Upper lobe of right lung (tissue), 1 donor: Measurements from ENCODE around the gene SUPT20H. TPM values are rescaled to one million over a fixed set of nuclear protein-coding genes. Genes with fewer than 3 reads are reported as not detected.

Experiments used
- ATAC-seq: fragments of 200-7000 bp; cut with Tn5 transposase; one replicate; pipeline ENCODE4 v1.9.1; 2020; ENCODE audit warnings: mild to moderate bottlenecking, moderate library complexity
- DNase-seq: peaks from one replicate; pipeline ENCODE4 v3.0.0-alpha.2; 2020
- H3K27ac ChIP-seq: fragments of 200-600 bp; one replicate; pipeline ENCODE4 v1.8.0; 2022
- H3K27me3 ChIP-seq: fragments of 200-600 bp; one replicate; pipeline ENCODE4 v1.8.0; 2022; ENCODE audit warnings: mild to moderate bottlenecking
- H3K36me3 ChIP-seq: fragments of 200-600 bp; one replicate; pipeline ENCODE4 v1.8.0; 2022
- H3K4me1 ChIP-seq: fragments of 200-600 bp; one replicate; pipeline ENCODE4 v1.8.0; 2022
- H3K4me3 ChIP-seq: fragments of 200-600 bp; one replicate; pipeline ENCODE4 v1.8.0; 2022; ENCODE audit warnings: mild to moderate bottlenecking
- H3K9me3 ChIP-seq: fragments of 200-600 bp; one replicate; pipeline ENCODE4 v1.8.0; 2022
- intact Hi-C: fragments of 100-400 bp; cut with DNase I; formaldehyde crosslinking; loops from one replicate; pipeline ENCODE4 v1.11.0; 2022
- total RNA-seq: library from RNA; stranded (reverse); fragmentation: NEBNext Ultra II Directional; extraction: Animal tissue kit (Norgen Biotek cat#: 25700); gene quantifications from one replicate; pipeline ENCODE4 v1.2.1, GENCODE V29; 2021
- TF ChIP-seq, protein P1 (sequence below): fragments of 200-600 bp; IDR thresholded peaks from one replicate; pipeline ENCODE4 v1.8.0; 2022; ENCODE audit warnings: antibody characterized with exemption
- donor health status: DM: no; HTN: yes; CAD: no; lungs with severe emphysema.

Gene SUPT20H
- total RNA-seq, 1 donor from 2014 or later, result 60.3 TPM

DNA sequence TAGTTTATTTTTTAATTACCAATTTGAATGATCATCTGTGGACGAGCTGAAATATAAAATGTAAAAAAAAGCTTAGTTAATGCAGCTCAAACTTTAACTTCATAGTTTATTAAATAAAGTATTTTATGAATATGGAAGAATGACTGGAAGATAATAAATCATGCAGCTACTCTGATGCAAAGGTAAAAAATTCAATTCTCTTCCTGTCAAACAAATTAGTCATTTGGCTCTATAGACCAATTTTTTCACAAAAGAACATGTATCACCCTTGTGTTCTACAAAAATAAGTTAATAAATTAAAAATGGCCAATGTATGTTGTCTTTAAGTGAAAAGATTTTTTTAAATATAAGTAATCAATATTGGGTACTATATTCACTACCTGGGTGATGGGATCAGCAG is 32.7 kb downstream of the SUPT20H start:
- Histone ChIP-seq H3K27me3 (no peaks in the 10 kb centered on the region), H3K4me1 (no peaks in the 10 kb centered on the region), H3K4me3 (no peak overlapping the region), H3K27ac (no peak overlapping the region), H3K36me3 (peaks cover 100% of the 10 kb centered on the region), H3K9me3 (no peaks in the 10 kb centered on the region)
- no peak for DNase-seq
- TF ChIP-seq, protein P1, sequence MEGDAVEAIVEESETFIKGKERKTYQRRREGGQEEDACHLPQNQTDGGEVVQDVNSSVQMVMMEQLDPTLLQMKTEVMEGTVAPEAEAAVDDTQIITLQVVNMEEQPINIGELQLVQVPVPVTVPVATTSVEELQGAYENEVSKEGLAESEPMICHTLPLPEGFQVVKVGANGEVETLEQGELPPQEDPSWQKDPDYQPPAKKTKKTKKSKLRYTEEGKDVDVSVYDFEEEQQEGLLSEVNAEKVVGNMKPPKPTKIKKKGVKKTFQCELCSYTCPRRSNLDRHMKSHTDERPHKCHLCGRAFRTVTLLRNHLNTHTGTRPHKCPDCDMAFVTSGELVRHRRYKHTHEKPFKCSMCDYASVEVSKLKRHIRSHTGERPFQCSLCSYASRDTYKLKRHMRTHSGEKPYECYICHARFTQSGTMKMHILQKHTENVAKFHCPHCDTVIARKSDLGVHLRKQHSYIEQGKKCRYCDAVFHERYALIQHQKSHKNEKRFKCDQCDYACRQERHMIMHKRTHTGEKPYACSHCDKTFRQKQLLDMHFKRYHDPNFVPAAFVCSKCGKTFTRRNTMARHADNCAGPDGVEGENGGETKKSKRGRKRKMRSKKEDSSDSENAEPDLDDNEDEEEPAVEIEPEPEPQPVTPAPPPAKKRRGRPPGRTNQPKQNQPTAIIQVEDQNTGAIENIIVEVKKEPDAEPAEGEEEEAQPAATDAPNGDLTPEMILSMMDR, result no peak
- intact Hi-C loops, result no loop called here
- ATAC-seq, result no peak

DNA sequence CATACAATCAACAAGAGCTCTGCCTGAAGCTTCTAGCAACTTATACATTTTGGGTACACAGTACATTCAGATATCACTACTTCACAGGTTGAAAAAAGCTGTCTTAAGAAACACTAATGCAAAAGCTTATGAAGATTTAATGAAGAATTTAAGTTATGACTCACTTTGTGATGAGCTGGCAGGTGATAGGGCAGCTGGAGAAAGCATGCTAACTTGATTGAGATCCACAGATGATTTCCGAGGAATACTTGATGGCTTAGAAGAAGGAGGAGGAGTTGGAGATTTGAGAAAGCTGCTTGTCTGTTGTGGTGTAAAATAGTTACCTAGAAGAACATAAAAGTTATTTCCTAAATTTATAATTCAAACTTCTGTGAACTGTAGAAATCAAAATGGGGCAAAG is 35.6 kb downstream of the SUPT20H start:
- Histone ChIP-seq H3K27me3 (no peaks in the 10 kb centered on the region), H3K9me3 (no peaks in the 10 kb centered on the region), H3K27ac (no peak overlapping the region), H3K4me1 (no peaks in the 10 kb centered on the region), H3K4me3 (no peak overlapping the region), H3K36me3 (peaks cover 100% of the 10 kb centered on the region)
- no peak for ATAC-seq
- intact Hi-C loops, result no loop called here
- TF ChIP-seq, protein P1, result no peak
- DNase-seq, result no peak

DNA sequence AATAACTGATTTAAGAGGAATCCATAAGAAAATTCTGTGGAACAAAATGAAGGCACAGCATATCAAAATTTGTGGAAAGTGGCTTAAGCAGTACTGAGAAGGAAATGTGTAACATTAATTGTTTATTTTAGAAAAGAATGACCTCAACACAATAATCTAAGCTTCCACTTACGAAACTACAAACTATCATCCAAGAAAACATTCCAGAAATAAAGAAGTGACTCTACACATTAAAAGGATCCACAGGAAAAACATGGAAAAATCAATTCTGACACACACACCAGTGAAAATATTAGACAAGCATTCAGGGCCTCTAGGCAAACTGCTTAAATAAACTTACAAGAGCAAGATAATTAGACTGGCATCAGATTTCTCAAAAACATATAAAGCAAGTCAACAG is 44.9 kb downstream of the SUPT20H start:
- TF ChIP-seq, protein P1, result no peak
- H3K27ac ChIP-seq, result no peak overlapping the region
- H3K4me1 ChIP-seq, result no peaks in the 10 kb centered on the region
- H3K36me3 ChIP-seq, result peaks cover 91% of the 10 kb centered on the region
- intact Hi-C loops, result no loop called here
- no peak for DNase-seq
- no peaks in the 10 kb centered on the region for H3K9me3 ChIP-seq
- H3K27me3 ChIP-seq, result no peaks in the 10 kb centered on the region
- no peak for ATAC-seq
- no peak overlapping the region for H3K4me3 ChIP-seq

DNA sequence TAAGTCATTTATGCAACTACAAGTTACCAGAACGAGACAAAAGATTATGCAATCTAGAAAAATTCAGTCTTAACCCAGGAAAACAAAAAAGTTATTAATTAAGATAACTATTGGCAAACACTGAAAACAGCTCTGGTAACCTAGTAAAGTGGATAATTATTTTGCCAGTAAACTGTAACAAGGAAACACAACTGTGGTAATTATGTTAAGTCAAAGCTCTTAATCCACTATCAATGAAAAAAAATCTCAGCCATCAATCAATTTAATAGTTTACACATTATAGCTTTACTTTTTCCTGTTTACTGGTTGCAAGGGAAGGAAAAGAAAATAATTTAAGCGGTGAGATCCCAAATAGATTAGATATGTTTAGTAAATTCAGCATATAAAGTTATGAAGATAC is 47.7 kb downstream of the SUPT20H start:
- no peaks in the 10 kb centered on the region for H3K27me3 ChIP-seq
- H3K27ac ChIP-seq, result no peak overlapping the region
- peaks cover 91% of the 10 kb centered on the region for H3K36me3 ChIP-seq
- no peaks in the 10 kb centered on the region for H3K4me1 ChIP-seq
- no peak overlapping the region for H3K4me3 ChIP-seq
- intact Hi-C loops, result no loop called here
- DNase-seq, result no peak
- H3K9me3 ChIP-seq, result no peaks in the 10 kb centered on the region
- TF ChIP-seq, protein P1, result no peak
- no peak for ATAC-seq

DNA sequence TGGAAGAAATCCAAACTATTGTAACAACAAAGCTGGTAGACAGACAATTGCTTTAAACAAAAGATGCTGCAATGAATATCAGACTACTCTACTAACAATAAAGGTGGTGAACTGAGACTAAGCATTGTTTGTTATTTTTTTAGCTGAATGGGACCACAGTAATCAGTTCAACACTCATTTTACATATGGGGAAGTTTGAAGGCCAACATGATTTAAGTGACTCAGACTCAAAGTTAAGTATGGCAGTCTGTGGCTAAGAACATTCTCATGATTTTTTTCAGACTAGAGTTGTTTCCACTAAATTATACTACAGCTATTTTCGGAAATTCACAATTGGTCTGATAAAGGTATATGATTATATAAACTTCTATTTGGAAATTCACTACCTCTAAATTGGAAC is 48.5 kb downstream of the SUPT20H start:
- H3K36me3 ChIP-seq, result peaks cover 91% of the 10 kb centered on the region
- TF ChIP-seq, protein P1, result no peak
- DNase-seq, result no peak
- no peak overlapping the region for H3K27ac ChIP-seq
- no peaks in the 10 kb centered on the region for H3K4me1 ChIP-seq
- ATAC-seq, result no peak
- no peak overlapping the region for H3K4me3 ChIP-seq
- H3K27me3 ChIP-seq, result no peaks in the 10 kb centered on the region
- intact Hi-C loops, result no loop called here
- H3K9me3 ChIP-seq, result no peaks in the 10 kb centered on the region

DNA sequence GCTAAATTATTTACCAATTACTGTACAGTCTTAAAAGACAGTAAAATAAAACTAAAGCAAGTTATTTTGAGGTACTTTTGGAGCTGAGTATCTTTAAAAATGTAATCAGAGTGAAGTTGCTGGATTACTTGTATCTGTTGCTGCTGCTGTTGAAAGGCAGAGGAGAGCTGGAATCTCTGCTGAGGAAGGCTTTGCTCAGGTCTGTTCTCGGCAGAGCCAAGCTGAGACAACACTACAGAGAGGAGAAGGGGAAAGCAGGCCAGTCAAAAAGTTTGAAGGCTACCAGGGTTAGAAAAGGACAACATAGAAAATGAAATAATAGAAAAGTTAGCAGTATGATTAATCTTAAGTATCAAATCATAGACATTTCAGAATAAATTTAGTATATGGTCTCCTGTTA is 49.1 kb downstream of the SUPT20H start:
- Histone ChIP-seq H3K27ac (no peak overlapping the region), H3K4me1 (no peaks in the 10 kb centered on the region), H3K27me3 (no peaks in the 10 kb centered on the region), H3K4me3 (no peak overlapping the region), H3K36me3 (peaks cover 91% of the 10 kb centered on the region), H3K9me3 (no peaks in the 10 kb centered on the region)
- intact Hi-C loops, result no loop called here
- TF ChIP-seq, protein P1, result no peak
- no peak for DNase-seq
- ATAC-seq, result no peak
